C4-2B (cell line): ENCODE results near the gene HSPA6.

Experiments
- H3K27ac ChIP-seq: fragments of 450-650 bp; 2 replicates; pipeline ENCODE4 v1.5.1; 2017
- CTCF ChIP-seq: fragments of 450-650 bp; conservative IDR thresholded peaks from 2 replicates; pipeline ENCODE4 v1.5.1; 2017; ENCODE audit warnings: mild to moderate bottlenecking
- ZFX ChIP-seq: fragments of 450-650 bp; IDR thresholded peaks from 2 replicates; pipeline ENCODE4 v1.6.1; 2017

HSPA6 gene

GRCh38 chr1:161498646-161499045 lies 25.7 kb upstream of the HSPA6 start:
- no peak overlapping the region for H3K27ac ChIP-seq

GRCh38 chr1:161499099-161500039 lies 25.0 kb upstream of the HSPA6 start:
- TF ChIP-seq ZFX (no peak), CTCF (no peak)
- H3K27ac ChIP-seq = no peak overlapping the region

More at GRCh38 chr1:161498646-161499045, 25.7 kb upstream of the HSPA6 start:
- TF ChIP-seq ZFX (no peak), CTCF (no peak)

GRCh38 chr1:161501234-161501633 lies 23.1 kb upstream of the HSPA6 start:
- H3K27ac ChIP-seq = no peak overlapping the region
- no peak for TF ChIP-seq ZFX
- no peak for TF ChIP-seq CTCF

GRCh38 chr1:161502181-161502580 lies 22.2 kb upstream of the HSPA6 start:
- TF ChIP-seq CTCF (no peak), ZFX (no peak)
- no peak overlapping the region for H3K27ac ChIP-seq

- TF ChIP-seq ZFX = no peak
- TF ChIP-seq CTCF = no peak
- no peak overlapping the region for H3K27ac ChIP-seq
Measured at GRCh38 chr1:161502641-161503393, 21.5 kb upstream of the HSPA6 start.

GRCh38 chr1:161503394-161503748 lies 21.0 kb upstream of the HSPA6 start:
- no peak overlapping the region for H3K27ac ChIP-seq
- no peak for TF ChIP-seq ZFX
- no peak for TF ChIP-seq CTCF

GRCh38 chr1:161505686-161506085 lies 18.7 kb upstream of the HSPA6 start:
- TF ChIP-seq CTCF (no peak), ZFX (no peak)
- no peak overlapping the region for H3K27ac ChIP-seq
